Myocyte (in vitro differentiated cells): ENCODE results near the gene ECI1. TPM values are rescaled to one million over a fixed set of nuclear protein-coding genes. Genes with fewer than 3 reads are reported as not detected.

Experiments
- DNase-seq: peaks from one replicate; pipeline ENCODE4 v3.0.0-alpha.2; 2012; ENCODE audit warnings: low read depth
- microRNA counts: library from miRNA; unstranded; fragments of <30 nt; microRNA quantifications from one replicate; lab custom pipeline; 2016
- microRNA-seq: library from miRNA; unstranded; fragments of <30 nt; microRNA quantifications from one replicate; pipeline ENCODE4, GENCODE V29; 2016
- total RNA-seq: library from RNA; depleted of rRNA; stranded (reverse); fragments of >200 nt; gene quantifications from 2 replicates; pipeline ENCODE4 v1.2.3, GENCODE V29; 2014

ECI1 gene
- total RNA-seq, 1 donor from 2014 or later, result 46.4 TPM

DNA sequence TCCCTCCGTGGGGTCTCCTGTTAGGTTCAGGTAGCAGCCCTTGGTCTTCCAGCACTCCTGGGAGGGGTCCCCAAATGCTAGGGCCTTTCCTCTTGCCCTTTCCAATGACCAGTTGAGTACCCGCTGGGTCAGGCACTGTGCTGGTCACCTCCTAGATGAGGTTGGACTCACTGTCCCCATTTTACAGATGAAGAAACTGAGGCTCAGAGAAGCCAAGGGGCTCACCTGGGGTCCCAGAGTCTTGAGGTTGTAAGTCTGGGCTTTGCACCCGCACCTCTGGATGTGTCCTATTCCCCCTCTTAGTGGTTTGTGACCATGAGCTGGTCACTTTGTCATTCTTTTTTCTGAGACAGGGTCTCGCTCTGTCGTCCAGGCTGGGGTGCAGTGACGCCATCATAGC is 53.6 kb downstream of the ECI1 start:
- no peak for DNase-seq

DNA sequence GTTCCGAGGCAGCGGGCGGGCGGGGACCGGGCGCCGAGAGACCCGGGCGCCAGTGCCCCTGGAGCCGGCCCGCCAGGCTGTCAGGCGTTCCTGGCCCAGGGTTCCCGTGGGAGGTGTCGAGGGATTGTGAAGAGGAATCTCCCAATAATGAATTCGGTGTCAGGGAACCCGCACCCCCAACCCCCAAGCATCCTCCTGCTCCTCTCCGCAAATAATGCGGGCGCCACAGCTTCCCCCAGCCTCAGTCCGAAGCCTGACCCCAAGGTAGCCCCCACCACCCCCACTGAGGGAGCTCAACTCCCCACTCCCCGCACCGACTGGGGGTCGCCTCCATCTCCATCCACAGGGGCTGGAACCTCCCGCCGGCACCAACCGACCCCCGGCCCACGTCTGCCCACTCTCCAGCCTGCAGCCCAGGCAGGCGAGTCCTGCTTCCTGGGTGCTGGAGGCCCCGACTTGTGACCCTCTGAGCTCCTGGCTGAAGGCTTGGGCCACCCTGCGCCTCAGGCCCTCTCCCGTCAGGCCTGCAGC is 54.3 kb downstream of the ECI1 start:
- DNase-seq, result no peak

DNA sequence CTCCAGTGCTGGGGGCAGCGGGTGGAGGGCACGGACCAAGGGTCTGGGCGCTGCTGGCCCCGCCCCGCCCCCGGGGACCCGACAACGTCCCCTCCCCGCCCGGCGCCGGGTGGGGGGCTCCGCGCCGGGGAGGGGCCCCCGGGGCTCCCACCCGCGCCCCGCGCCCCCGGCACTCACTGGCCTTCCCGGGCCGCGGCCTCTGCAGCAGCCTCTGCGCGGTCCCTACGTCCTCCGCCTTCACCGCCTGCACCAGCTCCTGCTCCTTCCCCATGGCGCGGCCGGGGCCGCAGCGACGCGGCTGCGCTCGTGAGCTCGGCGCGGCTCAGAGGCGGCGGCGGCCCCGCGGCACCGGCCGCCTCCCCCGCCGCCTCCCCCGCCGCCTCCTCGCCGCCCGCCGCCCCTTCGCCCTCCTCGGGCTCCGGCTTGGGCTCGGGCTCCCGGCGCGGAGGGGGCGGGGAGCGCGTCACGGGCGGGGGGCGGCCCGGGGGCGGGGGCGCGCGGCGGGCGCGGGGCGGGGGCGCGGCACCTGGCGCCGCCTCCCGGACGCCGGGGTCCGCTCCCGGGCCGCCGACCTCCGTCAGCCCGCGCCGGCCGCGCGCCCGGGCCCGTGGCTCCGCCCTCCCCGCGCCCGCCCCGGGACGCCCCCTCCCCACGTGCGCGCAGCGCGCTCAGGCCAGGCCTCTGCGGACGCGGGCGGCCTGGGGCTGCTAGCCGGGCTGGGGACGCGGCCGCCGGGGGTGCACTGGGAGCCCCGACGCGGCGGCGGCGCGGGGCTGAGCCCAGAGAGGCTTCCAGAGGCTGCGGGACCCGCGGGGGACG is 55.0 kb downstream of the ECI1 start, which contains the start of gene CASKIN1:
CASKIN1 (minus strand) TSS at position 444 of the 819 bp plus-strand sequence; CDS start at position 271, 173 bp downstream.
- peak; percentile 31 for DNase-seq

DNA sequence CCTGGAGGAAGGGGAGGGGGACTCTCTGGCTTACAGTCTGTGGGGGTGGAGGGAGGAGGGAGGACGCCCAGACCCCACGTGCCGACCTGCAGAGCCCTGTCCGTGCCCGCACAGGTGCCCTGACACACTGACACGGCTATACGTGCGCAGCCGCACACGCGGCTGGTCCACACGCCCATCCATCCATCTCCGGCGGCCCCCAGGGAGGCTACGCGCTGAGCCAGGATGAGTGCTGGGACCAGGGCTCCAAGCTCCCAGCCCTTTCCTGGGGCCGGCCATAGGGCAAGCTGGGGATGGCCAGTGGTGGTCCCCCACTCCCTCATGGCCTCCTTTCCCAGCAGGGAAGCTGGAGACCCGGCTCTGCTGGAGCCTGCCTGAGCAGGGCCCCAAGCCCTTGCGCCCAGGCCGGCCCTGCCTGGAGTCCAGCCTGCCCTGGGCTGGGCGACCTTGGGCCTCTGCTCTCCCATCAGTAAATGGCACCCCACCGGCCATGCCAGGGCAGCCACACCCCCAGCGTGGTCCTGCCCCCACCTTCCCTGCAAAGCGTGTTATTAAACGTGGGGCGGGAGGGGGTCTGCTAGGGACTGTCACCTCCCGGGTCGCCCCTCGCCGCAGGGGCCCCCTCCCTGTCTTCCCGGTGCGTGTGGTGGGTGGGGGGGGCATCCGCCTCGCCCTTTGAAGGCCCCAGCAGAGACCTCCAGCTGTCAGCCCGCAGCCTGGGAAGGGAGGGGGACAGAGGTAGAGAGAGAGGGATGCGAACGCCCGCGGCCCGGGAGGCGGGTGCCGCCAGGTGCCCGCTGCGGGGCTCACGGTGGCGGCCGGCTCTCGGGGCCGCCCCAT is 55.8 kb downstream of the ECI1 start:
- DNase-seq, result no peak

DNA sequence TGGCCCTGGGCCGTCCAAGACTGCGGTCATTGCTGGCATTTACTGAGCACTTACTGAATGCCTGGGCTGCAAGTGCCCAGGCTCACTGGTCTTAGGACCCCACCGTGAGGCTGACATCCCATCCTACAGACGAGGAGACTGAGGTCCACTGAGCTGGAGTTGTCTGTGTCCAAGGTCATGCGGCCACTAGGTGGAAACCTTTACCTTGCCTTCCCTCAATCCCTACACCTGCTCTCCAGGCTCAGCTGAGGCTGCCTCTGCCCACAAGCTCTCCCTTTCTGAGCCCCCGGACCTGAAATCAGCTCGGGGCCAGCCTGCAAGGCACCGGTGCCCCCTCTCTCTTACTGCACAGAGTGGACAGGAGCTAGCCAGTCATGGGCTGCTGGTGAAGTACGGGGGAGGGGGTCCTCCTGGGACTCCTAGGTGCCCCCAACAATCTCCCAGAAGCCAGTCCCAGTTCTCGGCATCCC is 56.5 kb downstream of the ECI1 start:
- DNase-seq, result peak; percentile 42

DNA sequence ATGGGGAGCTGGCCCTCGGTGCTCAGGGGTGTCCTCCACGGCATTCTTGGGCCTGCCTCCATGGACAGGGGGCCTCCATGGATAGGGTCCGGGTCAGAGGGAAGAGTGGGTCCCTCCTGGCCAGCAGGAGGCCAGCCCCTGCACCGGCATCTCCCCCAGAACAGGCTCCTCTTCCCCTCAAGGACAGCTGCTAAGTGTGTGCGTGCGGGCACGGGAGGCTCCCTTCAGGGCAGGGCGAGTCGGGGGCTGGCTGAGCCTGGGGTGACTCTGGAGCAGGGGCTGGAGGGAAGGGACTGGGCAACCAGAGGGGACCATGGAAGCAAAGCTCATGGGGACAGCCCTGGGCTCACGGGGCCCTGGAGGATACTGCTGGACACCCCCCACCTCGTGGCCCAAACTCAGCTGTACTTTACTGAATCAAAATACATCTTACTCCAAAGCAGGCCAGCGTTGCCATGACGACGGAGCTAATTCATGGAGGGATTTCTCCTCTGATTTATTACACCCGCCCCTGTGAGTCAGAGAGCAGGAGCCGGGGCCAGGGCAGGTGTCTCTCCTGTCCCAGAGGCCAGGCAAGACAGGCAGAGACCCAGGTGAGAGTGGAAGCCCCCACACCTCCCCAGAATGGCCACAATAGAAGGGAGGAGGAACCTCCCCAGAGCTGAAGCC is 57.1 kb downstream of the ECI1 start:
- DNase-seq, result no peak

DNA sequence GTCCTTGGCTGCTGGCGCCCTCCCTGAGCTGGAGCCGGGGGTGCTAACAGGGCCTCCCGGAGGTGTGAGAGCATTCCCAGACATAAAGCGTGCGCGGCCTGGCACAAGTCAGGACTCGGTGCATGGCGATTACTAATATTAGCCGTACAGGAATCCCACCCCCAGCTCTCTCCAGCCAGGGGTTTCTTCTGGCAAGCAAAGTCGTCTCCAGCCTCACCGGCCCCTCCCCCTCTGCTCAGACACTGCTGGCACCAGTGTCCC is 60.0 kb downstream of the ECI1 start:
- no peak for DNase-seq

- DNase-seq, result no peak
These were observed 60.5 kb downstream of the ECI1 start for GRCh38 chr16:2190659-2191445.

DNA sequence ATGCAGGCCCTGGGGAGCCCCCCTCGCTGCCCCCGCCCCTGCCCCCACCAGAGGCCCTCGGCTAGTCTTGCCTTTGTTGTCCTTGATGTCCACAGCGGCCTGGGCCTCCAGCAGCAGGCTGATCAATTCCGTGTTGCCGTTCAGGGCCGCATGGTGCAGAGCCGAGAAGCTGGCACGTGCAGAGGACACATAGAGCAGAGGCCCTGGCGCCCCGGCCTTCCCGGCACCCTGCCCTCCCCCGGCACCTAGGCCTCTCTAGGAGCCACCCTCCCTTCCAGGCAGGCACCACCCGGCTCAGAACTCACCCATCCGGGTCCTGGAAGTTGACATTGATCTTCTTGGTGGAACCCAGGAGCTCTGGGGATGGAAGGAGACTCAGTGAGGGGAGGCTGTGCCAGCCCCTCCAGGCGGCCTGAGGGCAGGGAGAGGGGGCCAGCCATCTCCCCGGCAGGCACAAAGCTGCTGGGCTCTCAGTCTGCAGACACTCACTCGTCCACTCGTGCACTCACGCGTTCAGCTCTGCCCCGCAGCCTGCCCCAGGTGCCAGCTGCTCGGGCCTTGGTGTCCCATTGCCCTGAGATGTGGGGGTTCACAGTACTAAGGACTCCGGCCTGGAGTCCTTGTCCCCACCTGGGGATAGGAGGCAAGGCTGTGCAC is 61.3 kb downstream of the ECI1 start:
- no peak for DNase-seq

MicroRNAs within 50 kb of the gene (microRNA counts, 767-probe panel; counts per million panel counts)
- microRNA hsa-miR-940 (lab: Ali Mortazavi, UCI), result not detected

Small RNAs within 50 kb of the gene (microRNA-seq; reads per million reads assigned to microRNA genes)
- gene MIR3677 (0.81 reads per million), gene MIR4717 (not detected)

Other genes starting within 250 kb of the ECI1 start
- 33.5 and 50.3 TPM in 2 replicates for gene ZNF598, start 241.8 kb downstream of the ECI1 start, total RNA-seq
- gene NPW, start 231.8 kb downstream of the ECI1 start, total RNA-seq, result 0.29 and 0.83 TPM in 2 replicates
- gene NHERF2, start 224.7 kb downstream of the ECI1 start, total RNA-seq, result 38.1 and 52.7 TPM in 2 replicates
- gene NTHL1, start 203.8 kb downstream of the ECI1 start, total RNA-seq, result 17.3 and 25.7 TPM in 2 replicates
- gene TSC2, start 203.6 kb downstream of the ECI1 start, total RNA-seq, result 49.6 and 81.9 TPM in 2 replicates
- 180 and 198 TPM in 2 replicates for gene PKD1, start 115.7 kb downstream of the ECI1 start, total RNA-seq
- 0.91 and 1.9 TPM in 2 replicates for gene RAB26, start 103.0 kb downstream of the ECI1 start, total RNA-seq
- gene TRAF7, start 95.8 kb downstream of the ECI1 start, total RNA-seq, result 95.8 and 120 TPM in 2 replicates
- gene CASKIN1, start 55.0 kb downstream of the ECI1 start, total RNA-seq, result 1.0 and 1.4 TPM in 2 replicates
- 30.3 and 46.9 TPM in 2 replicates for gene MLST8, start 46.1 kb downstream of the ECI1 start, total RNA-seq
- gene BRICD5, start 40.7 kb downstream of the ECI1 start, total RNA-seq, result 4.3 and 7.2 TPM in 2 replicates
- 47.8 and 49.0 TPM in 2 replicates for gene PGP, start 36.7 kb downstream of the ECI1 start, total RNA-seq
- gene E4F1, start 28.0 kb downstream of the ECI1 start, total RNA-seq, result 33.6 and 35.3 TPM in 2 replicates
- gene DNASE1L2, start 15.1 kb downstream of the ECI1 start, total RNA-seq, result 2.2 and 2.4 TPM in 2 replicates
- gene RNPS1, start 16.5 kb upstream of the ECI1 start, total RNA-seq, result 109 and 136 TPM in 2 replicates
- 7.0 and 12.1 TPM in 2 replicates for gene ABCA3, start 89.1 kb upstream of the ECI1 start, total RNA-seq
- 3.1 and 3.2 TPM in 2 replicates for gene CCNF, start 177.9 kb upstream of the ECI1 start, total RNA-seq
- gene TEDC2, start 208.5 kb upstream of the ECI1 start, total RNA-seq, result 5.7 and 10.4 TPM in 2 replicates
- gene NTN3, start 219.7 kb upstream of the ECI1 start, total RNA-seq, result 0.10 TPM in 1 of 2 replicates, not detected in the other
- 27.6 and 46.3 TPM in 2 replicates for gene TBC1D24, start 223.5 kb upstream of the ECI1 start, total RNA-seq